ENCODE data around the gene PLEKHM3.

The PLEKHM3 gene

GRCh38 chr2:207895274-207895860 is 130.0 kb downstream of the PLEKHM3 start:
- TF ChIP-seq CTCF (IDR thresholded peaks at IDR 0.05; ENCODE audit: low read depth, low read length, missing control alignments), result no peak

GRCh38 chr2:207892716-207893402 is 132.5 kb downstream of the PLEKHM3 start:
- no peak for TF ChIP-seq CTCF (IDR thresholded peaks at IDR 0.05; ENCODE audit: low read depth, low read length, missing control alignments)
- H3K4me3 ChIP-seq (ENCODE audit: low read depth, low read length), result no peak overlapping the region
- DNase-seq (ENCODE audit: low read depth), result no peak

More at GRCh38 chr2:207895274-207895860, 130.0 kb downstream of the PLEKHM3 start:
- DNase-seq (ENCODE audit: low read depth), result no peak
- H3K4me3 ChIP-seq (ENCODE audit: low read depth, low read length), result no peak overlapping the region

- no peak for TF ChIP-seq CTCF (IDR thresholded peaks at IDR 0.05; ENCODE audit: low read depth, low read length, missing control alignments)
- H3K4me3 ChIP-seq (ENCODE audit: low read depth, low read length), result no peak overlapping the region
- no peak for DNase-seq (ENCODE audit: low read depth)
Measured at GRCh38 chr2:207891086-207891844, 134.1 kb downstream of the PLEKHM3 start.

GRCh38 chr2:207887500-207887899 is 137.8 kb downstream of the PLEKHM3 start:
- TF ChIP-seq CTCF (IDR thresholded peaks at IDR 0.05; ENCODE audit: low read depth, low read length, missing control alignments), result no peak
- no peak for DNase-seq (ENCODE audit: low read depth)

GRCh38 chr2:207885010-207885409 is 140.3 kb downstream of the PLEKHM3 start:
- TF ChIP-seq CTCF (IDR thresholded peaks at IDR 0.05; ENCODE audit: low read depth, low read length, missing control alignments), result no peak

More at GRCh38 chr2:207887500-207887899, 137.8 kb downstream of the PLEKHM3 start:
- H3K4me3 ChIP-seq (ENCODE audit: low read depth, low read length), result no peak overlapping the region

GRCh38 chr2:207884127-207884526 is 141.2 kb downstream of the PLEKHM3 start:
- TF ChIP-seq CTCF (IDR thresholded peaks at IDR 0.05; ENCODE audit: low read depth, low read length, missing control alignments), result no peak
- DNase-seq (ENCODE audit: low read depth), result no peak
- no peak overlapping the region for H3K4me3 ChIP-seq (ENCODE audit: low read depth, low read length)

More at GRCh38 chr2:207885010-207885409, 140.3 kb downstream of the PLEKHM3 start:
- H3K4me3 ChIP-seq (ENCODE audit: low read depth, low read length), result no peak overlapping the region
- no peak for DNase-seq (ENCODE audit: low read depth)
